GM11168 (cell line): ENCODE results near the gene GRIA4.

Experiments
- in situ Hi-C: fragments of 300-500 bp; cut with MboI; formaldehyde crosslinking; loops from one replicate; pipeline ENCODE4 v1.12.0; 2022; ENCODE audit warnings: low sequenced_read_pairs; ENCODE audit not compliant: unreplicated experiment

The GRIA4 gene

DNA sequence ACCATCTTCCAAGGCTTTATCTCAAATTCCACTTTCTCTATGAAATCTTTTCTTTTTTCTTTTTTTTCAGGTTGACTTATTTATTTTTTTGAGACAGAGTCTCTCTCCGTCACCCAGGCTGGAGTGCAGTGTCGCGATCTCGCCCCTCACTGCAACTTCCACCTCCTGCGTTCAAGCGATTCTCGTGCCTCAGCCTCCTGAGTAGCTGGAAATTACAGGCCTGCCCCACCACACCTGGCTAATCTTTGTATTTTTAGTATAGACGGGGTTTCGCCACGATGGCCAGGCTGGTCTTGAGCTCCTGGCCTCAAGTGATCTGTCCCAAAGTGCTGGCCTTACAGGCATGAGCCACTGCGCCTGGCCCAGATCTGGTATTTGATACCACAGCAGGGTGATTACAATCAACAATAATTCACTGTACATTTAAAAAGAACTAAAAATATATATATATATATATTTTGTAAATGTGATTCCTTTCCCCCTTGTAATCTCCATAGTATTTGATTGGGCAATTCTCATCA is 290.7 kb downstream of the GRIA4 start:
- in situ Hi-C loops, result no loop called here

- in situ Hi-C loops, result no loop called here
Measured at GRCh38 chr11:105903113-105903512, 293.2 kb downstream of the GRIA4 start.

GRCh38 chr11:105906517-105906916 is 296.6 kb downstream of the GRIA4 start:
- in situ Hi-C loops, result no loop called here

GRCh38 chr11:105907319-105907718 is 297.4 kb downstream of the GRIA4 start:
- in situ Hi-C loops, result no loop called here

DNA sequence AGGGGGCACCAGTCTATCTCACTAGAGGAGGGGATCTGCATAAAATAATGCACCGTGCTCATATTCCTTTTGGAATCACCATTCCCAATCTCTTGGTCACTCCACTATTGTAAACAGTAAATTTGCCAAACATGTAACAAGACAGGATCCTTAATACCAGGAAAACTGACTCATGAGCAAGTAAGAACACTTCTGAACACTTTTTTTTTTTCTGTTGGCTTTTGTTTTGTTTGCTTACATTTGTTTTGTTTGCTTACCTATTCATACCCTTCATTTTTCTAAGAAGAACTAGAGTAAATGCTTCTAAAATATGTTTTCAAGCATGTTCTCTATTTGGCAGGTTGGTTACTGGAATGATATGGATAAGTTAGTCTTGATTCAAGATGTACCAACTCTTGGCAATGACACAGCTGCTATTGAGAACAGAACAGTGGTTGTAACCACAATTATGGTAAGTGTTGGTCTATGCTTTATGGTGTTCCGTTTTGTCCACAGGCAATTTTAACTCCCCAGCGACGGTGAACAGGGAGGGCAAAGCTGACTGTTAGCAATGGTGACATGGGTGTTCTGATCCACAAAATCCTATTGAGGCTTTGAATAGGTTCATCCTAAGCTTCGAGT is 300.3 kb downstream of the GRIA4 start:
- in situ Hi-C loops, result no loop called here

- in situ Hi-C loops, result no loop called here
Measured at GRCh38 chr11:105911454-105911853, 301.6 kb downstream of the GRIA4 start.

GRCh38 chr11:105912666-105913065 is 302.8 kb downstream of the GRIA4 start:
- in situ Hi-C loops, result no loop called here

DNA sequence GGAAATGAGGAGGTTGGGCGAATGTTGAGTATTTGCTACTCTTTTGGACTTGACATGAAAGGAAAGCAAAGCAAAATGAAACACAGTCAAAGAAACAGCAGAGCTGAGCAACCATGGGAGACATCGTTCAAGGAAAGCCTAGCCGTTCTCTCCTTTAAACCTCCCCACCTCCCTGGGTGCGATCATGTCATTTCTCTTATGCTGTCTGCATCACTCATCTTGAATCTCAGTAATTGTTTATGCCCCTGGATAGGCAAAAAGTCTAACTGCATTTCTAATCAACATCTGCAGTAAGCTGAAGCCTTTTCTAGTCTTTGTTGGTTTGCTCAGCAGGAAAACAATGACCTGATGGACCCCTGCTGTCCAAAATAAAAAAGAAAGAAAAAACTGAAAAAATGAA is 305.1 kb downstream of the GRIA4 start:
- in situ Hi-C loops, result no loop called here

GRCh38 chr11:105918039-105918438 is 308.2 kb downstream of the GRIA4 start:
- in situ Hi-C loops, result no loop called here

DNA sequence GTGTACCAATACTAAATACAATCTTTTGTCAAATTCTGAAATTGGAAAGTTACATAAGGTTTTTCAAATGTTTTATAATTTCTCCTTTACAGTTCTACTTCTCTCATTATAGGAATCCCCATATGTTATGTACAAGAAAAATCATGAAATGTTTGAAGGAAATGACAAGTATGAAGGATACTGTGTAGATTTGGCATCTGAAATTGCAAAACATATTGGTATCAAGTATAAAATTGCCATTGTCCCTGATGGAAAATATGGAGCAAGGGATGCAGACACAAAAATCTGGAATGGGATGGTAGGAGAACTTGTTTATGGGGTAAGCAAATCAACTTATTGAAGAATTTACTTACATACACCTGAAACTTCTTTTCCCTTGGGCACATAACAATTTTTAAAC is 308.7 kb downstream of the GRIA4 start:
- in situ Hi-C loops, result no loop called here

- in situ Hi-C loops, result no loop called here
Measured at GRCh38 chr11:105923252-105923651, 313.4 kb downstream of the GRIA4 start.

DNA sequence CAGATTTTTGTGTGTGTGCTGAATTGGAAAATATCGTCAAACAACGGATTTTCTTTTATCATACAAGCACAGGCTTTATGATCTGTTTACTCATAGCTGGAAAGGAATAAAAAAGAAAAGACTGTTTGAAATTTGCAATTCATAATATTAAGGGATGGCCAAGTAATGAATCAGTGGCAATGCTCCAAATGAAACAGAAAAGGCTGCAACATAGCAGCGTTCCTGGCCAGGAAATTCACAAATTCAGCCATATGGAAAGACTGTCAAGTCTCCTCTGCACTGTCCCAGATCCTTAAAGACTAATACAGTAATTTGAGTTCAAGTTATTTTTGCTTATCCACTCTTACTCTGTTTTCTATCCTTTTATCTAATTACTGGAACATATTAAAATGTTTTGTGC is 313.9 kb downstream of the GRIA4 start:
- in situ Hi-C loops, result no loop called here

GRCh38 chr11:105929084-105929955 is 319.4 kb downstream of the GRIA4 start:
- in situ Hi-C loops, result no loop called here

GRCh38 chr11:105933695-105934094 is 323.8 kb downstream of the GRIA4 start:
- in situ Hi-C loops, result no loop called here

DNA sequence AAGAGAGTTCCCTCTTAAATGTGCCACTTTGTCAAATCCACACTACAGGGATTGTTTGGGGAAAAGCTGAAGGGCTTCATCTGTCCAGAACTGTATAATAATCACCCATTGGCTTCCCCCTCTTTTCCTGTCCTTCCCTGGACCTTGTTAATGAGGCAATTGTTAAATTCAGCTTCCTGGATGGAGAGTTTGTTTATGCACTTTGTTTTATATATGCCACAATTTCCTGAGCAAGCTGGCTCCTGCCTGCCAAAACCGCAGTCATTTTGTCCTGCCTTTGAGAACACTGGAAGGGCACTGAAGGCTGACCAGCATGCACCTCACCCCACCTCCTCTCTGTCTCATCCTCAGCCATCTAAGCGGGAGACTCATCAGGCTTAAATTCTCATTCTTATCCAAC is 325.9 kb downstream of the GRIA4 start:
- in situ Hi-C loops, result no loop called here

DNA sequence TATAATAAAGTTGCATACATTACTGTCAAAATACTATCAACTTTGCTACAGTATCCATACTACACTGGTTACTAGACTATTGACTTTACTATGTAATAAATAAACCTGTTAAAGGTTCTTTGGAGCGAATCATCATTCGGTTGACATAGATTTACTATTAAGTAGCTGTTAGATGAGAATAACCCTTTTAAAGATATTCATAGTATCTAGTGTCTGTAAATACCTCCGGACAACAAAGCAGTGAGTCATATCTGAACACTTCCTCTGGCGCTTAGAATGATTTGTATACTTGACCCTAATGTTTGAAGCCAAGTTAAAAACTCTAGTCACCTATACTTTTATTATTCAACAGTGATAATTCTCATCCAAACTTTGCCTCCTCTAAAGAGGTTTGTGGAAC is 327.5 kb downstream of the GRIA4 start:
- in situ Hi-C loops, result no loop called here

DNA sequence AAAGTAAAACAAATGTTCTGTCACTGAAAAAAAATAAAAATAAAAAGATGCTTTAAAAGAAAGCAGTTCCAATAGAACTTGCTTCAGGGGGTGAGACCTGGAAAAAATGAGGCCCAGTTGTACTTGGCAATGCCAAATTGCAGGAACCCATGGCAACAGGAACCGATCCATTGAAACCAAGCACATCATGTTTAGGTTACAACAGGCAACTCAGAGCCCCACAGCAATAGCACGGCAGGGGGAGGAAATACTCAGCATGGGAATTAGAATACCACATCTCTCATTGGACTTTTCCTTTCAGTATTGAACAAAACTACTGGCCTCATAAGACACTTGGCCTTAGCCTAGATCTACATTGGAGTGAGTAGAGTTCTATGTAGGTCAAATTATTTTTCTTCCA is 327.9 kb downstream of the GRIA4 start:
- in situ Hi-C loops, result no loop called here

DNA sequence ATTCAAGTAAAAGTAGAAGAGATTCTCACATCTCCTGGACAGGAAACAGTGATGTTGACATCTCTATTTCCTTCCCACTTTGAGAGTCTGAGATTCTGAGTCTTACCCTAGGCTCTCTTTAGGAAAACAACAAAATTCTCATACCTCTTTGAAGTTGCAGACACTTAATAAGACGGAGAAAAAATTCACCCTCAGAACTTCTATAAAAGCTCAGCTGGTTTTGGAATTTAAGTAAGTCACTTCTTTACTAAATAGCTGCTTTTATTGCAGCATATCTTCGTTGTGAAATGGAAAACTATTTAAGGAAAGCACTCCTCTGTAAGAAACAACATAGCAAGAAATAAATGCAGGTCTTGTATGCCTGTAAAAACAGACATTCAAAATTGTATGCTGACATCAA is 333.0 kb downstream of the GRIA4 start:
- in situ Hi-C loops, result no loop called here

DNA sequence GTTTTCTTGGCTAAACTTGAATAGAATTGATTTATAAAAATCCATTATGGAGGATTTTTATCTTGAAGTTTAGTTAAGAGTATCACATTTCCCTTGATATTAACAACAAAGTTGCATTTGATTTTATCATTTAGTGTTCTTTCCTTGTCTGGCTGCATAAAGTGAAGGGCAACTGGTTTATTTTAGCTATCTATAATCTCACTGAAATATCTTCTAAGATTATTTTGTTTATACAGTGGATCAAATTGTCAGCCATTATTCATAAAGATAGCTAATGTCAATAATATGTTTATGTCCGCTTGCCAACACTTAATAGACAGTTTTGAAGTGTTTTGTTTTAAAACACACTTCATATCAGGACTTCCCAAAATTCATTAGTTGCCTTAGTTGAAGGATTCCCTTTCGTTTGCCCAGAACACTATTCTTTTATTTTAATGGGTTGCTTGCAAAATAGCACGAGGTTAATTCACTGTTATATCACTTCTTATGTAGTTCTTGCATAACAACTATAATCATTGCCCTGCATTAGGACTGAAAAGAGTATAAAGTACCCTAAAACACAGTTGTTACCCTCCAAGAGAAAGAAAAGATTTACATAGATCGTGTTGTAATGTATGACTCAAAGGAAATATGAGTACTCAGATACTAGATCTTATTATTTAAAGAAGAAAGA is 339.2 kb downstream of the GRIA4 start:
- in situ Hi-C loops, result no loop called here

- in situ Hi-C loops, result no loop called here
Measured at GRCh38 chr11:105953886-105954285, 344.0 kb downstream of the GRIA4 start.
